GM19467 (cell line): ENCODE results near the gene TTI1.
"Not testable (repeated sequence)": the region's sequence is repeated elsewhere in the genome, so short reads cannot be mapped to it uniquely, and the experiment has no call there.

ENCODE experiments used
- ATAC-seq: cut with Tn5 transposase; IDR thresholded peaks from one replicate; pipeline ENCODE4 v1.9.1; 2021; ENCODE audit warnings: mild to moderate bottlenecking, moderate library complexity; ENCODE audit not compliant: unreplicated experiment

TTI1 gene

GRCh38 chr20:38012332-38012731 is 20.9 kb downstream of the TTI1 start:
- no peak for ATAC-seq

DNA sequence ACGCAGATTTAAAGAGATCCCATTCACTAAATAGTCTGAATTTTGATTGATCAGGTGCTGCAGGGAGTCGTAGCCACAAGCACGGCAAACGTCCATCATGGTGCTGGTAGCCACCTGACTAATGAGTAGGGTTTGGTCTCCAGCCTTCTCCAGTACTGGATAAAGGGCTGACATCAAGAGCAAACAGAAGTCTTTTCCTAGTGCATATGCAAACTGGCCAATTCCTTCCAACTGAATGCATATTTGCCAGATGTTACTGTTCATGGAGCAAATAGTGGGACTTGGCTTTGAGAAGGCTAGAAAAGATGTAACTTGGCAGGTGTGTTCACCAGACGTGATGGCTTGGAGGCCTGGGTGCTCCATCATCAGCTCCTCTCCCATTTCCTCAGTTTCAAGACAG is 21.6 kb downstream of the TTI1 start:
- ATAC-seq, result no peak

DNA sequence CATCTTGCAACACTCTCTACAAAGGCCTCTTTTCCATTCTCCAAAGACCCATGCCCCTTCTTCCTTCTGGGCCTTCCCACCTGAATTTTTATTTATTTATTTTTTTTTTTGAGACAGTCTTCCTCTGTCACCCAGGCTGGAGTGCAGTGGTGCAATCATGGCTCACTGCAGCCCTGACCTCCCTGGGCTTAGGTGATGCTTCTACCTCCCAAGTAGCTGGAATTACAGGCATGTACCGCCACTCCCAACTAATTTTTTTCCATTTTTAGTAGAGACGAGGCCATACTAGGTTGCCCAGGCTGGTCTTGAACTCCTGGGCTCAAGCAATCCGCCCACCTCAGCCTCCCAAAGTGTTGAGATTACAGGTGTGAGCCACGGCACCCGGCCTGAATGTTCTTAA is 23.8 kb downstream of the TTI1 start:
- ATAC-seq, result not testable (repeated sequence)

DNA sequence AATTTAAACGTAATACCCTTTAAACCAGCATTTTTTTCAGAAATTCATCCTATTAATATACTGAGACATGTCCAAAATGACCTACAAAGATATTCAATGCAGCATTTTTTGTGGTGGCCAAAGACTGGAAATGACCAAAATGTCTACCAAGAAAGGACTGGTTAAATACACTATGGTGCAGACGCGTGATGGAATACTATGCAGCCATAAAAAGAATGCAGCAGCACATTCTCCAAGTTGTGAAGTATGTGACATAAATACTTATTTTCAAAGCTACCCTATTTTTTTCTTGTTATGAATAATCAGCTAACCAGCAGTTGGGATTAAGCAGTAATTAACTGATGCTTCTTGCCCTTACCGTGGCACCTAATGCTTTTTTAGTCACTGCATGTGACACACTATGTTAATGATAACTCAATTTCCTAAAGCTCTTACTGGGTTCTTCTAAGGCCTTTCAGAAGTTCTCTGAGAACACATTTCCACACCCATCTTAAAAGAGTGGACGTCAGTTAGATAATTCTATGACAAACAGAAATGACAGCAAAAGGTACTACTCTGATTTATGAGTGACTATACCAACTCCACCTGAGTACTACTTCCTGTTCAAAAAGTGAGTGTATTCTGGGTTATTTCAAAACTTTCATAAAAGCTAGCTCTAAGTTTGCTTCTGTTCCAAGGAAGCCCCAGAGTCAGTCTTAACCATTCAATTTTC is 24.9 kb downstream of the TTI1 start:
- no peak for ATAC-seq

DNA sequence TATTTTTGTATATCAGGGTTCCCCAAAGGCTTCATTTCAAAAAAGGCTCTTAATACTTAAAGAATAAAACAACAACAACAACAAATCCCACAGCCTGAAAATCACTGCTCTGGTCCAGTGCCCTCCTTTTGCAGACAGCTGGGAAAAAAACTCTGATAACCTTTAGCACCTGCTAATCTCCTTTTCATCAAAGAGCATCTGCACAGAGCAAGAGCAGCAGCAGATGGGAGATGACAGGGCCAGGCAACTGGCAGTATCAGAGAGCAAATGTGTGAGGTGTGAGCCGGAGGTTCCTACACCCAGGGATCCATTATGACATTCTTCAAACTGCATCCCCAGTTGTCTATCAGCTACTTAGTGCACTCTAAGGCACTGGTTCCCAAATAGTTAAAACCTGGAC is 25.7 kb downstream of the TTI1 start:
- ATAC-seq, result no peak

DNA sequence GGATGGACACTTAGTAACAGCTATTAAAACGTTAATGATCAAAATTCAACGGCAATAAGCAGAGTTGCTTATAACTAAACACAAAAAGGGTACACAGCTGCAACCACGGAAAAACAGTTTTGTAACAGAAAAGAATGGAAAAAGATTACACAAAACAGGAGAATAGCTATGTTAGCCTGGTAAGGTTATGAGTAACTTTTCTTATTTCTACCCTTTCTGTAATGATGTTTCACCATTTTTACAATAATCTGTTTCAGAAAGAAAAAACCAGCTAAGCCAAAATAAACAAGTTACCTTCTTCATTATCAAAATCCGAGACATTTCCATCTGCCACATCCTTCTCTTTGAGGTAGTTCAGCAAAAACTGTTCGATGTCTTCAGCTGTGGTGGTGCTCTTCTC is 27.4 kb downstream of the TTI1 start:
- no peak for ATAC-seq

GRCh38 chr20:38004416-38004815 is 28.8 kb downstream of the TTI1 start:
- ATAC-seq, result no peak

- no peak for ATAC-seq
These were observed 30.8 kb downstream of the TTI1 start for GRCh38 chr20:38002422-38002821.

GRCh38 chr20:38001981-38002380 is 31.3 kb downstream of the TTI1 start:
- no peak for ATAC-seq

- no peak for ATAC-seq
These were observed 31.9 kb downstream of the TTI1 start for GRCh38 chr20:38001173-38001875.

DNA sequence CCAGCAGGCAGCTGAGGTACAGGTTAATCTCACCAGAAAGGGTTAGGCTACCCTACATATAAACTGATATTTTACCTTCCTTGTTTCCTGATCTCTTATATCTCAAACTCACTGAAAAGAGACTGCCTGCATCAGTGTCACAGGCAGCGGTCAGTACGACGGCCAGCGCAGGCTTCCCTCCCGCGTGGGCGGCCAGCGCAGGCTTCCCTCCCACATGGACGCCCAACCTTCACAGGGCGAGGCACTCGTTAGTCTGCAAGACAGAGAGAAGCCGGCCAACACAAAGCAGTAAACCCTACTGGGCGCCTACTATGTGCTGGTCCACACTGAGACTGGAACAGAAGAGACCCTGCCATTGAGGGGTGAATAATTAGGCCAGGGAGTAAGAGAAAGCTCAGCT is 33.0 kb downstream of the TTI1 start:
- no peak for ATAC-seq

- ATAC-seq, result no peak
These were observed 33.6 kb downstream of the TTI1 start for GRCh38 chr20:37999526-38000263.

- ATAC-seq, result no peak
These were observed 35.7 kb downstream of the TTI1 start for GRCh38 chr20:37997516-37997915.

GRCh38 chr20:37995856-37996605 is 37.2 kb downstream of the TTI1 start:
- no peak for ATAC-seq

- ATAC-seq, result no peak
These were observed 38.7 kb downstream of the TTI1 start for GRCh38 chr20:37994512-37994911.

DNA sequence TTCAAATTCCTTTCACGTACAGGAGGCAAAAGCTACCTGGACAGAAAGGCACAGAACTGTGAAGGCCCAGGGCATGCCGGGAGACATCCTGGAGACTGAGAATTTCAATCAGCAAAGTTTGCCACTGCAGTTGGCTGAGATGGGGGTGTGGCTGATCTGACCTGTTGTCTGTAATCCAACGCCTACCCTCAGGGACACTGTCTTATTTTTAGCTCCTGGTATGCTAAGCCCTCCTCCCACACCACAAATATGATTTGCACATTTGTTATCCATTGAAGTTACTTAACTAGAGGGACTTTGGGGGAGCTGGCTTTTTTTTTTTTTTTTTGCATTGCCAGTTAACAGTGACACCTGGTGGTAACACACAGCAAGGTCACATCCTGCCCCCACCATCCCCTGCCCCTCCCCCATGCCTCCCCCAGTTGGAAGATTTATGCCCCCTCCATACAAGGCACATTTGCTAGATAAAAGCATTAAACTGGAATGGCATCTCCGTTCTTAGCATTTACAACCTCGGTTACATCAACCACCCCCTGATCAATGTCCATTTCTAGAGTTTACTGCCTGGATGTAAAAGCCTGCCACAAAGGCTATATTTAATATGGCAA is 40.4 kb downstream of the TTI1 start:
- no peak for ATAC-seq

- ATAC-seq, result no peak
These were observed 41.3 kb downstream of the TTI1 start for GRCh38 chr20:37991908-37992307.

DNA sequence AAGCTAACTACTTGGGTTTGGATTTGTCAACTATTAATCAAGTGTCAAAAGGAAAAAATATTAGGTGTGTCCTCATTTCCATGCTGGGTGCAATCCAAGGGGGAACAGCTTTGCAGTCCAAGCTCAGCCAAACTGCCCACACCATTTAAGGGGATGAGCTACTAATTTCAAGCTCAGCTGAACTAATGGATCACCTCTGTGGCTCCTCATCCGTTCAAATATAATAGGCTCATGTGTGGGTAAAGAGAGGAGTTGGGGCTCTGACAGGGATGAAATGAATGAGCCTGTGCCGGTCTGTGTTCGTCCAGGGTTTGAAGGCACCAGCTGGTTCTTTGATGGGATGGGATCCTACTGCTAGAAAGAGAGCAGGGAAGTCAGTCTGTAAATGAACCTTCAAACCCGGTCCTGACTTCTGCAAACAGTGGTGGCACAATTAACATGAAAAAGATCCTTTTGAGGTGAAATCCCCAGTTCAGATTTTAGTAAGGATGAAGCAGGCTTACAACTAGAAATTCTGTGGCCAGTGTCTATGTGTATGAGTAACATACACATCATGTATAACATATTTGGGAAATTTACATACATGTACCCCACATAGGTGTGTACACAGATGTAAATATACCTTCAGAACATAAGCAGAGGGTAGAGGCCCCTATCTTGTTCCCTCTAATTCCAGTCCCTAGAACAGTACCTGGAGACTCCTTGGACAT is 41.9 kb downstream of the TTI1 start:
- no peak for ATAC-seq

GRCh38 chr20:37990571-37991151 is 42.6 kb downstream of the TTI1 start:
- peak; percentile 84 for ATAC-seq
